ENCODE results near the gene CDH1.
A peak's percentile ranks its signal among the peaks of the same experiment; 100 is the strongest.
"Not testable (repeated sequence)": the region's sequence is repeated elsewhere in the genome, so short reads cannot be mapped to it uniquely, and the experiment has no call there.

CDH1 gene

GRCh38 chr16:68842964-68843481, 105.9 kb downstream of the CDH1 start:
- Histone ChIP-seq H3K27ac (ENCODE audit: insufficient read depth, low read length, poor library complexity, severe bottlenecking) (peak overlapping the region; percentile 80), H3K4me3 (ENCODE audit: insufficient read depth, low read depth, low read length, poor library complexity, severe bottlenecking) (peak overlapping the region; percentile 98)
- DNase-seq; H3K9me3 ChIP-seq (ENCODE audit: control insufficient read depth, low read length); H3K4me1 ChIP-seq (ENCODE audit: control insufficient read depth, insufficient read depth, low read length, poor library complexity, severe bottlenecking); H3K27me3 ChIP-seq (replicated peaks; ENCODE audit: control insufficient read depth, insufficient read depth, low read length, poor library complexity, severe bottlenecking); H3K36me3 ChIP-seq (ENCODE audit: control insufficient read depth, insufficient read depth, low read length): not testable (repeated sequence)

DNA sequence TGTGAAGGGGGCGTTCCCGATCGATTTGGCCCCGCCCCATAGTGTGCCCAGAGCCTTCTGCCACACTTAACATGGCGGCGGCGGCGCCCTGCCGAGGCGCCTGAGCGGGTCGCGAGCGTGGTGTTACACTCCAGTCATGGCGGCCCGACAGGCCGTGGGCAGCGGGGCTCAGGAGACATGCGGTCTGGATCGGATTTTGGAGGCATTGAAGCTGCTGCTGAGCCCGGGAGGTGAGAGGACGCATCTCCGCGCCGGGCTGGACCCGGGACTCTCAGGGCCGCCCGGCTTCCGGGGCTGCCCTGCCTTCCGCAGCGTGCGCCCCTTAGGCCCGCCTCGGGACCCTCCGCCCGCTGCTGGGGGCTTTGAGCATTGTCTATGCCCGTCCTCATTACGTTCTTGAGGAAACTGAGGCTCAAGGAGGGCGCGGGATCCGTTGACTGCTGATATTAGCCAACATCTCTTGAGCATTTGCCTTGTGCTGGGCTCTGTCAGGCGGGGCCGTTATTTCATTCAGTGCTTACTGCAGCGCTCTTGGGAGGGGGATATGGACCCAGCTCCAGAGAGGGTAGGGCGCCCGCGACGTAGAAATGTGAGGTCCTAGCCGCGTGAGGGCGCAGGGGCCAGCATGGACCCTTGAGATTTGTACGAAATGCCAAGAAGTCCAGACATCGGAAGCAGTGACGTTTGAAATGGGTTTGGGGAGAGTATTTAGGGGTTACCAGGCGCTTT, 106.6 kb downstream of the CDH1 start, which contains the start of gene TANGO6:
TSS of gene TANGO6 (plus strand) at position 50 of the 729 bp plus-strand sequence. CDS start at position 137, 87 bp downstream.
- DNase-seq, result peak; percentile 80 to 81 (median 81)
- Histone ChIP-seq H3K36me3 (ENCODE audit: control insufficient read depth, insufficient read depth, low read length) (no peaks in the 10 kb centered on the region), H3K4me3 (ENCODE audit: insufficient read depth, low read depth, low read length, poor library complexity, severe bottlenecking) (peak within 1 kb of the TSS; percentile 98)

GRCh38 chr16:68844211-68844564, 107.1 kb downstream of the CDH1 start:
- Histone ChIP-seq H3K9me3 (ENCODE audit: control insufficient read depth, low read length) (no peaks in the 10 kb centered on the region), H3K27me3 (replicated peaks; ENCODE audit: control insufficient read depth, insufficient read depth, low read length, poor library complexity, severe bottlenecking) (no peaks in the 10 kb centered on the region), H3K4me1 (ENCODE audit: control insufficient read depth, insufficient read depth, low read length, poor library complexity, severe bottlenecking) (peaks cover 5% of the 10 kb centered on the region), H3K27ac (ENCODE audit: insufficient read depth, low read length, poor library complexity, severe bottlenecking) (peak overlapping the region; percentile 80), H3K4me3 (ENCODE audit: insufficient read depth, low read depth, low read length, poor library complexity, severe bottlenecking) (peak overlapping the region; percentile 98), H3K36me3 (ENCODE audit: control insufficient read depth, insufficient read depth, low read length) (no peaks in the 10 kb centered on the region)
- DNase-seq, result no peak

More for the DNA sequence above, 106.6 kb downstream of the CDH1 start, which contains the start of gene TANGO6:
- peak within 1 kb of the TSS; percentile 80 for H3K27ac ChIP-seq (ENCODE audit: insufficient read depth, low read length, poor library complexity, severe bottlenecking)
- peaks cover 5% of the 10 kb centered on the region for H3K4me1 ChIP-seq (ENCODE audit: control insufficient read depth, insufficient read depth, low read length, poor library complexity, severe bottlenecking)
- H3K27me3 ChIP-seq (replicated peaks; ENCODE audit: control insufficient read depth, insufficient read depth, low read length, poor library complexity, severe bottlenecking), result no peaks in the 10 kb centered on the region
- H3K9me3 ChIP-seq (ENCODE audit: control insufficient read depth, low read length), result no peaks in the 10 kb centered on the region

GRCh38 chr16:68848786-68849185, 111.7 kb downstream of the CDH1 start:
- Histone ChIP-seq H3K4me3 (ENCODE audit: insufficient read depth, low read depth, low read length, poor library complexity, severe bottlenecking) (no peak overlapping the region), H3K9me3 (ENCODE audit: control insufficient read depth, low read length) (no peaks in the 10 kb centered on the region), H3K27me3 (replicated peaks; ENCODE audit: control insufficient read depth, insufficient read depth, low read length, poor library complexity, severe bottlenecking) (no peaks in the 10 kb centered on the region), H3K36me3 (ENCODE audit: control insufficient read depth, insufficient read depth, low read length) (no peaks in the 10 kb centered on the region), H3K27ac (ENCODE audit: insufficient read depth, low read length, poor library complexity, severe bottlenecking) (no peak overlapping the region), H3K4me1 (ENCODE audit: control insufficient read depth, insufficient read depth, low read length, poor library complexity, severe bottlenecking) (peaks cover 5% of the 10 kb centered on the region)
- no peak for DNase-seq

GRCh38 chr16:68850481-68850880, 113.4 kb downstream of the CDH1 start:
- H3K27ac ChIP-seq (ENCODE audit: insufficient read depth, low read length, poor library complexity, severe bottlenecking), result no peak overlapping the region
- no peaks in the 10 kb centered on the region for H3K27me3 ChIP-seq (replicated peaks; ENCODE audit: control insufficient read depth, insufficient read depth, low read length, poor library complexity, severe bottlenecking)
- H3K36me3 ChIP-seq (ENCODE audit: control insufficient read depth, insufficient read depth, low read length), result no peaks in the 10 kb centered on the region
- H3K4me3 ChIP-seq (ENCODE audit: insufficient read depth, low read depth, low read length, poor library complexity, severe bottlenecking), result no peak overlapping the region
- H3K9me3 ChIP-seq (ENCODE audit: control insufficient read depth, low read length), result no peaks in the 10 kb centered on the region
- DNase-seq, result no peak
- no peaks in the 10 kb centered on the region for H3K4me1 ChIP-seq (ENCODE audit: control insufficient read depth, insufficient read depth, low read length, poor library complexity, severe bottlenecking)

- no peak overlapping the region for H3K27ac ChIP-seq (ENCODE audit: insufficient read depth, low read length, poor library complexity, severe bottlenecking)
- no peaks in the 10 kb centered on the region for H3K9me3 ChIP-seq (ENCODE audit: control insufficient read depth, low read length)
- DNase-seq, result no peak
- no peaks in the 10 kb centered on the region for H3K36me3 ChIP-seq (ENCODE audit: control insufficient read depth, insufficient read depth, low read length)
- H3K4me1 ChIP-seq (ENCODE audit: control insufficient read depth, insufficient read depth, low read length, poor library complexity, severe bottlenecking), result no peaks in the 10 kb centered on the region
- H3K4me3 ChIP-seq (ENCODE audit: insufficient read depth, low read depth, low read length, poor library complexity, severe bottlenecking), result no peak overlapping the region
- H3K27me3 ChIP-seq (replicated peaks; ENCODE audit: control insufficient read depth, insufficient read depth, low read length, poor library complexity, severe bottlenecking), result no peaks in the 10 kb centered on the region
These were observed 114.5 kb downstream of the CDH1 start for GRCh38 chr16:68851601-68852000.

DNA sequence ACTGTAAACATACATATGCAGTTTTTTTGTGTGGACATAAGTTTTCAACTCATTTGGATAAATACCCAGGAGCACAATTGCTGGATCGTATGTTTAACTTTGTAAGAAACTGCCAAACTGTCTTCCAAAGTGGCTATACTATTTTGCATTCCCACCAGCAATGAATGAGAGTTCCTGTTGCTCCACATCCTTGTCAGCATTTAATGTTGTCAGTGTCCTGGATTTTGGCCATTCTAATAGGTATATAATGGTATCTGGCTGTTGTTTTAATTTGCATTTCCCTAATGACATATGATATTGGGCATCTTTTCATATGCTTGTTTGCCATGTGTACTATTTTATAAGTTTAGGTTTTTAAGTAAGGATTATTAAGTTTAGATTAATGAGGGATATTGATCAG, 120.4 kb downstream of the CDH1 start:
- no peak for DNase-seq
- Histone ChIP-seq H3K4me3 (ENCODE audit: insufficient read depth, low read depth, low read length, poor library complexity, severe bottlenecking) (no peak overlapping the region), H3K27me3 (replicated peaks; ENCODE audit: control insufficient read depth, insufficient read depth, low read length, poor library complexity, severe bottlenecking) (no peaks in the 10 kb centered on the region), H3K9me3 (ENCODE audit: control insufficient read depth, low read length) (no peaks in the 10 kb centered on the region), H3K27ac (ENCODE audit: insufficient read depth, low read length, poor library complexity, severe bottlenecking) (no peak overlapping the region), H3K4me1 (ENCODE audit: control insufficient read depth, insufficient read depth, low read length, poor library complexity, severe bottlenecking) (no peaks in the 10 kb centered on the region), H3K36me3 (ENCODE audit: control insufficient read depth, insufficient read depth, low read length) (peaks cover 8% of the 10 kb centered on the region)

- no peak overlapping the region for H3K4me3 ChIP-seq (ENCODE audit: insufficient read depth, low read depth, low read length, poor library complexity, severe bottlenecking)
- H3K36me3 ChIP-seq (ENCODE audit: control insufficient read depth, insufficient read depth, low read length), result peaks cover 26% of the 10 kb centered on the region
- H3K27me3 ChIP-seq (replicated peaks; ENCODE audit: control insufficient read depth, insufficient read depth, low read length, poor library complexity, severe bottlenecking), result no peaks in the 10 kb centered on the region
- H3K27ac ChIP-seq (ENCODE audit: insufficient read depth, low read length, poor library complexity, severe bottlenecking), result no peak overlapping the region
- H3K4me1 ChIP-seq (ENCODE audit: control insufficient read depth, insufficient read depth, low read length, poor library complexity, severe bottlenecking), result no peaks in the 10 kb centered on the region
- no peaks in the 10 kb centered on the region for H3K9me3 ChIP-seq (ENCODE audit: control insufficient read depth, low read length)
- no peak for DNase-seq
These were observed 122.7 kb downstream of the CDH1 start for GRCh38 chr16:68859828-68860227.

DNA sequence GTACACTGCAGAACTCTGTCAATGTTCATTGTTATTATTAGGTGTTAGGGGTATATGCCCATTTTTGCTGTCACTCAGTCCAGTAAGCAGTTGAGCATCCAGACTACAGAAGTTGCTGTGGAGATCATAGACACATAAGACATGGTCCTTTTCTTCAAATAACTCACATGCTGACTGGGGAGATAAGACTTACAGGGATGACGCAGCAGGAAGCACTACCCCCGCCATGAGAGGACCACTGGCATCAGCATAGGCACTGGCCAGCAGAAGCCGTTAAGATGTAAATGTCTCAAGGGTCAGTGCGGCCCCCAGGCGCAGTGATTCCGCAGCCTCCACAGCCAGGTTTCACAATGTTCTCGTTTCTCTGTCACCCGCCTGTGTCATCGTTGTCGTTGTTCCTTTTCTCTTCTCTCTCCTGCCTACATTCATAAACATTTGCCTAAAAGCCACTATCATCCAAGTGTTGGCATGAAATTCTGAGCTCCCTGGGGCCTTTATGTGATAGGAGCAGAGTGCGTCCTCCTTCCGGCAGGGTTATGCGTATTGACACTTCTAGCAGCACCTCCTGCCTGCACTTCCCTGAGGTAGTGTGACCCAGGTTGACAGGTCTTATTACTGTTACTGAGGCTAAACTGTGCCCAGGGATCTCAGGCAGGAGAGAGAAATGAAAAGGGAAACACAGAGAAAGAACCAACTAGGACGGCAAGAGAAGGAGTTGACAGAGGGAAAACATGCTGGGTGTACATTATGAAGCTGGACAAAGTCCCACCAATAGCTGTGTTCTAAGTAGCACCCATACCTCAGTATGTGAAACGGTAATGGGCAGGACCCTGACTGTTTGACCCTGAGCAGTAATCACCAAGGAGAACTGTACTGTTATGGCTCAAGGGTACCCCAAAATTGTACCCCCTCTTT, 124.1 kb downstream of the CDH1 start:
- no peaks in the 10 kb centered on the region for H3K9me3 ChIP-seq (ENCODE audit: control insufficient read depth, low read length)
- no peak overlapping the region for H3K27ac ChIP-seq (ENCODE audit: insufficient read depth, low read length, poor library complexity, severe bottlenecking)
- DNase-seq, result no peak
- H3K36me3 ChIP-seq (ENCODE audit: control insufficient read depth, insufficient read depth, low read length), result peaks cover 30% of the 10 kb centered on the region
- H3K27me3 ChIP-seq (replicated peaks; ENCODE audit: control insufficient read depth, insufficient read depth, low read length, poor library complexity, severe bottlenecking), result no peaks in the 10 kb centered on the region
- no peak overlapping the region for H3K4me3 ChIP-seq (ENCODE audit: insufficient read depth, low read depth, low read length, poor library complexity, severe bottlenecking)
- H3K4me1 ChIP-seq (ENCODE audit: control insufficient read depth, insufficient read depth, low read length, poor library complexity, severe bottlenecking), result no peaks in the 10 kb centered on the region

DNA sequence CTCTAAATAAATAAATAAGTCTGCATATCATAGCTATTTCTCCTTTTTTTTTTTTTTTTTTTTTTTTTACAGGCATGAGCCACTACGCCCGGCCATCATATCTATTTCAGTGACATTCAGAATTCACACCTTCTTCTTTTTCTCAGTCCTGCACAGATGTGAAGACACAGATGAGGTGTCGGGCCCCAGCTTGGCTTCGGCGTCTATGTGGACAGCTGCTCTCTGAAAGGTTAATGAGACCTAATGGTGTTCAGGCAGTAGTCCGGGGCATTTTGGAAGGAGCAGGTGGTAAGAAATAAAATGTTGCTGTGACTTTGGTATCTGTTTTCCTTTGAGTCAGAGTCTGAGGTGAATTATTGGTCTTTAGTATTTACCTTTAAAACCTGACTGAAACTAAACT, 129.8 kb downstream of the CDH1 start:
- DNase-seq, result no peak
- no peaks in the 10 kb centered on the region for H3K27me3 ChIP-seq (replicated peaks; ENCODE audit: control insufficient read depth, insufficient read depth, low read length, poor library complexity, severe bottlenecking)
- H3K4me1 ChIP-seq (ENCODE audit: control insufficient read depth, insufficient read depth, low read length, poor library complexity, severe bottlenecking), result no peaks in the 10 kb centered on the region
- no peak overlapping the region for H3K27ac ChIP-seq (ENCODE audit: insufficient read depth, low read length, poor library complexity, severe bottlenecking)
- no peak overlapping the region for H3K4me3 ChIP-seq (ENCODE audit: insufficient read depth, low read depth, low read length, poor library complexity, severe bottlenecking)
- peaks cover 28% of the 10 kb centered on the region for H3K36me3 ChIP-seq (ENCODE audit: control insufficient read depth, insufficient read depth, low read length)
- no peaks in the 10 kb centered on the region for H3K9me3 ChIP-seq (ENCODE audit: control insufficient read depth, low read length)
